GM18858 (cell line): Measurements from ENCODE around the gene TESMIN.

Experiments
- ATAC-seq: cut with Tn5 transposase; IDR thresholded peaks from one replicate; pipeline ENCODE4 v1.9.1; 2021; ENCODE audit not compliant: unreplicated experiment

TESMIN gene, protein sequence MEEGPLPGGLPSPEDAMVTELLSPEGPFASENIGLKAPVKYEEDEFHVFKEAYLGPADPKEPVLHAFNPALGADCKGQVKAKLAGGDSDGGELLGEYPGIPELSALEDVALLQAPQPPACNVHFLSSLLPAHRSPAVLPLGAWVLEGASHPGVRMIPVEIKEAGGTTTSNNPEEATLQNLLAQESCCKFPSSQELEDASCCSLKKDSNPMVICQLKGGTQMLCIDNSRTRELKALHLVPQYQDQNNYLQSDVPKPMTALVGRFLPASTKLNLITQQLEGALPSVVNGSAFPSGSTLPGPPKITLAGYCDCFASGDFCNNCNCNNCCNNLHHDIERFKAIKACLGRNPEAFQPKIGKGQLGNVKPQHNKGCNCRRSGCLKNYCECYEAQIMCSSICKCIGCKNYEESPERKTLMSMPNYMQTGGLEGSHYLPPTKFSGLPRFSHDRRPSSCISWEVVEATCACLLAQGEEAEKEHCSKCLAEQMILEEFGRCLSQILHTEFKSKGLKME

DNA sequence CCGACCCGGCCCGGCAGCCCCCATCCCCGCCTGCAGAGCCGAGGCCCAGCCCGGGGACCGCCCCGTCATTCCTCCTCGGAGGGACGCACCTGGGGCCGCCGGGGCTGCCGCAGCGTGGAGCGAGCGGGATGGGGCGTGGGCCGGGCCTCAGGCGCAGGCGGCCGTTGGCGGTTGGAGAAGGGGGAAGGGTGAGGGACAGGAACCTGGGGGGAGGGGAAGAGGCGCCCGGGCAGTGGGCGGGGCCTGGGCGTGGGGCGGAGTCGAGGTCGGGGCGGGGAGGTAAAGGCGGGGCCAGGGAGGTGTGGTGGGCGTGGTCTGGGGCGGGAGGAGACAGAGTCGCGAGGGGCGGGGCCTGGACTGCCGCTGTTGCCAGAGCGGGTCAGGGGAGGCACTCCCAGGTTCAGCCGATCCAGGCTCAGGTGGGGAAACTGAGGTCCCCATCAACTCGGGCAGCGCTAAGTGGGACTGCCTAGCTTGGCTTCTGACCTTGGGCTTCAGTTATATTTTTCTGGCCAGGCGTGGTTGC, at the start of gene TESMIN:
Gene TESMIN, minus strand, starts transcription at position 190 of the 526 bp plus-strand sequence. CDS start 860 bp downstream, outside the sequence.
- no peak for ATAC-seq

DNA sequence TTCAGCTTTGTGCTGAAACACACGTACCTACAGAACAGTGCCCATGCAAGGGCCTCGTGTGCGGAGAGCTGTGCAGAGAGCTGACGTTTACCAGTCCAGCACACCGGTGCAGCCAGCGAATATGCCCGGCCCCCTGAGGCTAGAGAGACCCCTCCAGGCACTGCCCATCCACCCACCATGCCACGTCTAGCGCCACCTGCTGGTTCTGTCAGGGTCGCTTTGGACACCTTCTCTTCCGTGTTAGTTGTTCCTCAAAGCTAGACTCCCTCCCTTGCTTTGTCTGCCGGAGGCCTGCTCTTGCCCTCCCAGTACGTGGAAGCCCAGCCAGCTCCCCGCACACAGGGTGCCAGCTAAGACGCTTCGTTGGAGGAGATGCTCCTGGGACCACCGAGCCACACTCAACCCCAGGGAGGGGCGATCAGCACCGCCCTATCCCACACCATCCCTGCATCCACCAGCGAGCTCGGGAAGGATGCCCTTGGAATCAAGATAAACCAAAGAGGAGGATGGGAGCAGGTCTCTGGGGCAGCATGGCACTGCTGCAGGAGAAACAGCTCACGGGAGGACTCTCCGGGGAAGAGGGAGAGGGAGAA, 47.0 kb upstream of the TESMIN start:
- no peak for ATAC-seq

DNA sequence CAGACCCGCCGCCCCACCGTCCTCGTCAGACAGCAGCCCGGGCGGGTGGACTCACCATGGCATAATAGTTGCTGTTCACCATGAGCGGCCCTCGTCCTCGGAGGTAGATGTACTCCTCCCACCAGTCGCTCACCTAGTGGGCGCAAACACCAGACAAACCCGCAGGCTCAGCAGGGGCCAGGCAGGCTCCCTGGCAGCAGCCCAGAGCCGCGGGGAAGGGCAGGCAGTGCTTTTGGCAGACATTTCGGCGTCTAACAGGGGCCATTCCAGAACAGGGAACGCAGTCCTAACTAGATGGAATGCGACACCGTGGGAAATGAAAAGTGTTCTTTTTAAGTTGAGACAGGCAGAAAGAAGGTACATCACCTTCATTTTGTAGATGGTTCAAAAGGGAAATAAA, 45.5 kb upstream of the TESMIN start:
- no peak for ATAC-seq

DNA sequence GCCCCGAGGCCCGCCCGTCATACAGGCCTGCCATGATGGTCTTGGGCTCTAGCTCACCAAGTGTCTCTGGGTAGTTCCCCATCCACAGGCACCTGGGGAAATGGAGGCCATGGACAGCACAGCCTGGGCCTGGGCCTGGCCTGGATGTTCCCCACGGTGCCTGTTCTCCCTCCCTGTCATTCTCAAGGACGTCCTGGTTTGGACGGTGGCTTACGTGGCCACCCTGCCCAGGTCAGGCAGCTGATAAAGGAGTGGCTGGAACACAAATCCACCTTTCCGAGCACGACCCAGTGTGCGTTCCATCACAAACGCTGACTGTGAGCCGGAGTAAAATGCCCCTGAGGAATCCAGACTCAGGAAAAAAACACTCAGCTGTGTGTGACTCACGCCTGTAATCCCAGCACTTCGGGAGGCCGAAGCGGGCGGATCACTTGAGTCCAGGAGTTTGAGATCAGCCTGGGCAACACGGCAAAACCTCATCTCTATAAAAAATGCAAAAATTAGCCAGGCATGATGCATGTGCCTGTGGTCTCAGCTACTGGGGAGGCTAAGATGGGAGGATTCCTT, 41.2 kb upstream of the TESMIN start:
- ATAC-seq = no peak

DNA sequence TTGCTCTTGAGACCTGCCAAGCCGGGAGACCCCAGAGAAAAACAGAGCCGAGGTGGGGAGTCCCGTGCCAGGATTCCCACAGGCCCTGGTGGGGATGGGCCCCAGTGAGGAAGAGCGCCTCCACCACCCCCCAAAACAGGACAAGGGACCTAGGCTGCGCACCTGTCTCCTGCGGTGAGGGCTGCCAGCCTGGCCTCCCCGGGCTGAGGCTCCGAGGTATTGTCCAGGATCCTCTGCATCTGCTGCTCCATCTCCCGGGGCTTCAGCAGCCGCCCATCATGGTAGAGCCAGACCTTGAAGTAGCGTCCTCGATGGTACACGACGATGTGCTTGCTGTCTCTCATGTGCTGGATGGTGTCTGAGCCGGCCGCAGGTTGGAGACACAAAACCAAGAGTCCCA, 33.3 kb upstream of the TESMIN start:
- no peak for ATAC-seq

DNA sequence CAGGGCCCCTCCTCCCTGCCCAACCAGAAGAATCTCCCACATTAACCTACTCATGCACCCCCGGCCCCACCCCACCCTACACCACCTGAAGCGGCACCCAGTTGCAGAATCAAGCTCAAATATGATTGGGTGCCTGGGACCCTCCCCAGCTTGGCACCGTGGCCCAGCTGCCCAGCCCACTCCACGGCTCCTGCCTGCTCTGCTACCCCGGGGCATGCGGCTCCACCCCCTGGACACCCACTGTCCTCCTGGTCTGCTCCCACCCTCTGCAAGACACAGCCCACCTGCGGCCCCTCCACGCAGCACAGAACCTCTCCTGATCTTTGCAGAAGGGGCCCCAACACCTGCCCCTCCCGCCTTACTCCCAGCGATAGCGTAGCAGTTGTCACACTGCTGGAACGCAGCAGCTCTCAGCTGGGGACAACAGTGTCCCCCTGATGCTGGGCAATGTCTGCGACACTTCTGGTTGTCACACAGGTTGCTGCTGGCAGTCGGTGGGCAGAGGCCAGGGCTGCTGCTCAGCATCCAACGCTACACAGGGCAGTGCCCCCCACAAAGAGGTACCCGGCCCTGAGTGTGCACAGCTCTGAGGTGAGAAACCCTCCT, 32.0 kb upstream of the TESMIN start:
- ATAC-seq = no peak

DNA sequence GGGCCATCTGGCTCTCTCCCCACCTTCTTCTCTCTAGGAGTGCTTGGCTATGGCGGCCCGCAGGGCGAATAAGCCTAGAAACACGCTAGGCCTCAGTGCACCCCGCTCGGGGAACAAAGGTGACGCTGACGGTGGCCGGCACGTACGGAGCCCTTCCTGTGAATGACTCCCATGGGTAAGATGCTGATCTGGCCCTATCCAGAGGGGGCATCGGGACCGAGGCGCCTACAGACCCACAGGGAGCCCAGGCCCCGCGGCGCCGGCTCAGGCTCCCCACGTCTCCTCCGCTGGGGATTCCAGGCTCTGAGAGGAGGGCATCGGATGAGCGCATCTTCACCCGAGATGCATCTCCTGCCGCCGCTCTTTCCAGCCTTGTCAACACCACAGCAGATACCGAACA, 31.4 kb upstream of the TESMIN start:
- no peak for ATAC-seq

DNA sequence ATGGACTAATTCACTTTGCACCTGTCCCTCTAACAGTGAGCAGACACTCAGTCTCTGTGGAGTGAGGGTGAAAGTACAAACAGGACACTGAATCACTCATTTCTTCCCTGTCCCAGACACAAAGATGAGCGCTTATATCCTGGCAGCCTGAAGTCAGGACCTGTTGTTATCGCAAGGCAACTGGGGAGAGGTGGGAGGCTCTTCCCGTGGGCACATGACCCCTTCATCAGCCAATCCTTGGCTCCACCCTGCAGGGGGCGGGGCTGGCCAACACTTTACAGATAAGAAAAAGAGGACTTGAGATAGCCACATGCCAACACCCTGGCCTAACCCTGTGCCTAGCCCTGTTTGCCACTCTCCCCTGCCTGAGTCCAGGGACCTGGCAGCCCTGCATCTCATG, 29.5 kb upstream of the TESMIN start:
- no peak for ATAC-seq

DNA sequence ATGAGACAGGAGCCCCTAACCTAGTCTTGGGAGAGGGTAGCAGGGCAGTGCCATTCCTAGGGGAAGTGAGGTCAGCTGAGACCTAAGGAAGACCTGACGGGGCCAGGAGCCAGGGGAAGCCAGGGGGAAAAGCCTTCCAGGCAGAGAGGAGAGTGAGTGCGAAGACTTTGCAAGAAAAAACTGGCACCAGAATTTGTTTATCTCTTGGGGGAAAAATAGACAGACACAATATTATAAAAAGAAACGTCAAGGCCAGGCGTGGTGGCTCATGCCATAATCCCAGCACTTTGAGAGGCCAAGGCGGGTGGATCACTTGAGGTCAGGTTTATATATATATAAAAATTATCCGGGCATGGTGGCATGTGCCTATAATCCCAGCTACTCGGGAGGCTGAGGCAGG, 26.9 kb upstream of the TESMIN start:
- no peak for ATAC-seq

DNA sequence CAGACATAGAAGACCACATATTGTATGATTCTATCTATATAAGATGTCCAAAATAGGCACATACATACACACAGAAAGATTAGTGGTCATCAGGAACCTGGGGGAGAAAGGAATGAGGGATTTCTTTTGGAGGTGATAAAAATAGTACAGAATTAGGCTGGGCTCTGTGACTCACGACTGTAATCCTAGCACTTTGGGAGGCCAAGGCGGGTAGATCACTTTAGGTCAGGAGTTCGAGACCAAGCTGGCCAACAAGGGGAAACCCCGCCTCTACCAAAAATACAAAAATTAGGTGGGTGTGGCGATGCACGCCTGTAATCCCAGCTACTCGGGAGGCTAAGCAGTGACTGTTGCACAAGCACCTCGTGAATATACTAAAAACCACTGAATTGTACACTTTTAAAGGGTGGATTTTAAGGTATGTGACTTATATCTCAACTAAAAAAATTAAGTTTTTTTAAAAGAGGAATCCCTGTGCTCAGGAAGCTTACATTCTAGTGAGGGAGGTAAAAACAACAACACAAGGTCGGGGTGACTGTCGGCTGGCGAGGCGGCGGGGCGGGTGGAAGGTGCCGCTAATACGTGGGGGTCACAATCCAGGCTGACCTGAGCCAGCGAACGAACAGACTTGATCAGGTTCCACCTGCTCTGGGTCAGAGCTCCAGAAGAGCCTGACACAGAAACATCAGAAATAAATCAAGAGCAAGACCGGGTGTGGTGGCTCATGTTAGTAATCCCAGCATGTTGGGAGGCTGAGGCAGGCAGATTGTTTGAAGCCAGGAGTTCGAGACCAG, 25.3 kb upstream of the TESMIN start:
- no peak for ATAC-seq

DNA sequence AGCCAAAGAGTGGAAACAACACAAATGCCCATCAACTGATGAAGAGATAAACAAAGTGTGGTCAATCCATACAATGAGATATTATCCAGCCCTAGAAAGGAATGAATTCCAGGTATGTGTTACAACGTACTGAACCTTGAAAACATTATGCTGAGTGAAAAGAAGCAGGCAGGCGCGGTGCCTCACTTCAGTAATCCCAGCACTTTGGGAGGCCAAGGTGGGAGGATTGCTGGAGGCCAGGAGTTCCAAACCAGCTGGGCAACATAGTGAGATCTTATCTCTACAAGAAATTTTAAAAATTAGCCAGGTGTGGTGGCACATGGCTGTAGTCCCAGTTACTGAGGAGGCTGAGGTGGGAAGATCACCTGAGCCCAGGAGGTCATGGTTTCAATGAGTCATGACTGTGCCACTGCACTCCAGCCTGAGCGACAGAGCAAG, 24.6 kb upstream of the TESMIN start:
- no peak for ATAC-seq

DNA sequence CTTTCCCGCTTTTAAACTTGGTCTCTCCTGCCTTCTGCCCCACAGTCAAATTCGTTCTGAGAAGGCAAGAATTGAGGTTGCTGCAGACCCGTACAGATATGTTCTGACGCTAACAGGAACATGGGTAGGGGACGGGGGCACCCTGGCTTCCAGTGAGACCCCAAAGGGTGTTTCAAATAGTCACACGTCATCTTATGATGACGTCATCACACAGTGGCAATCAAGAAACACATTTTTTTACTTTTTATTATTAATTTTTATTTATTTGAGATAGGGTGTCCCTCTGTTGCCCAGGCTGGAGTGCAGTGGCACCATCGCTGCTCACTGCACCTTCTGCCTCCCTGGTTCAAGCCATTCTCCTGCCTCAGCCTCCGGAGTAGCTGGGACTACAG, 22.9 kb upstream of the TESMIN start:
- ATAC-seq = no peak

DNA sequence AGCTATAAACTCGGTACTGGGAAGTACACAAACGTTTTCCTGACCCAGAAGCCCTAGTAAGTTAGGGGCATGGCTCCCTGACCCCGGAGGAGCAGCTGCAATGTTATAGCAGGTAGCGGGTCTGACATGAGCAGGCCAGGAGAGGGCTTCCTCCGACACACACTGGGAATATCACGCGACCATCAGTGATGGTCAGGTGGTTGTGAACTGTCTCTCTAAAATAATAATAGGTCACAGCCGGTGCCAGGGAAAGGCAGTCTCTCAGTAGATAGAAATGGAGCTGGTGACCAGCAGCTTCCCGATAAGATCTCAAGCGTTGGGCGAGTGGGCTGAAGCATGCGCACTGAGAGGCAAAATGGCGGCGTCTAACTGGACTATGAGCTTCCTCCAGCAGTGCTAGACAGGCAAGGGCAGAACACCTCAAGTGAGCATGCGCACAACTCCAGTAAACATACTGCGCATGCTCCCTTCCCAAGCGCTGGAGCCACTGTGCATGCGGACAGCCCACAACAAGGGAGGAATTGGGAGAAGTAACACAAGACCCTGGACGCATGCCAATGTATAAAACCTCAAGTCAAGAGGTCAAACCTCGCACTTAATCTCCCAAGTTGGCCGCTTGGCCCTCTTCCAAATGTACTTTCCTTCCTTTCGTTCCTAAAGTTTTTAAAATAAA, 22.3 kb upstream of the TESMIN start:
- no peak for ATAC-seq

DNA sequence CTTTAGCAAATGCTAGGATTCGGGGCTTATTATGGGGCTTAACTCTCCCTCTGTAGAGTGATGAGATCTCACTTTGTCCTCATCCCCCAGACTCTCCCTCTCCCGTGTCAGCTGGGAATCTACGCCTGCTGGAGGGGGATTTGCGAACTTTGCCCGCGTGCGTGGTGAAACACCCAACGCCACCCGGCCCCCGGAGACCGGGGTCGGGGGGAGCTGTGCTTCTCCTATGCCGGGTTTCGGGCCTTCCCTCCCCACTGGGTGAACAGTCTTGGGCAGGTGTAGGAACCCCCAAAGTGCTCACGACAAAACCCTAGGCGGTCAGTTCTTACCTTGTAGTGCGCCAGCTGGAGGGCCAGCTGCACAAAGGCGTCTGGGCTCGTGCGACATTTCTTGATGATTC, 21.6 kb upstream of the TESMIN start:
- no peak for ATAC-seq

DNA sequence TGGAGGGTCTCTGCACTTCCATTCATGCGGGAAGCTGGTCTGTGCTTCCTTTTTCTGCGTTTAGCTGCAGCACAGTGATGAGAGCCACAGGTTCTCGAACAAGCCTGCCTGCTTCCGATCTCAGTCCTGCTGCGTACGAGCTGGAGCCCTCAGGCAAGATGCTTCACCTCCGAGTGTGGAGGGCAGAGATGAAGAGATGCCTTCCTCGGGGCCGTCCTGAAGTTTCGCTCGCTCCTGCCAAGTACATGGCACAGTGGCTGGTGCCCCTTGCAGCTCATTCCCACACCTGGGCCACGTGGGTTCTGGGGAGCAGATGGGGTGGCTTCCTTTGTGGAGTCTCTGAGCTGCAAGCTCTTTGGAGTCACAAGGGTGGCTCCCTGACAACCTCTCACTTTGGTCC, 19.5 kb upstream of the TESMIN start:
- no peak for ATAC-seq

DNA sequence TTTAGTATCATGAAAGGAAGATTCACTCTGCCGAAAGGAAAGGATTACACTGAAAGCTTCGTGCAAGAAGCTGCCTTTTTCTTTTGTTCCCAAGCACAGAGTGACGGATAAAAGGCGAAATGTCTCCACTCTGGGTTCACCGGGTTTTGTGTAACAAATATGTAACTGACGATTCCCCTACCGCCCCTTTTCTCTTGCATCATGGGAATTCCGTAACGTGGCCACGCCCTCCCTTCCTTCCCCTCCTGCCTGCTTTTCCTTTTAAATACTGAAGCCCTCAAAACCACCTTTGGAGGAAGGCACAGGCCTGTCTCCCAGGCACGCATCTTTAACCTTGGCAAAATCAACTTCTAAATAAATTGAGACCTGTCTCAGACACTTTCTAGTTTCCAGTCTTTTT, 16.4 kb upstream of the TESMIN start:
- ATAC-seq = no peak

DNA sequence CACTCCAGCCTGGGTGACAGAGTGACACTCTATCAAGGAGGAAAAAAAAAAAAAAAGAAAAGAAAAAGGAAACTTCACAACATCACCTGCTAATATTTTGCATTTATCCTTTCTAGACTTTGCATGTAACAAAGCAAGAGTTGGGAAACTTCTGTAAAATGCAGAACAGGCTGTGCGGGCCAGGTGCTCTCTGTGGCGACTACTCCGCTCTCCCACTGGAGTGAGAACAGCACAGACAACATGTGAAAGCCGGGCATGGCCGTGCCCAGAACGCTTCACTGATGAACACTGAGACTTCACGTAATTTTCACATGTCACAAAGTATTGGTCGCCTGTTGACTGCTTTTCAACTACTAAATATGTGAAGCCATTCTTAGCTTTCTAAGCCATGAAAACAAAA, 15.5 kb upstream of the TESMIN start:
- ATAC-seq = no peak

DNA sequence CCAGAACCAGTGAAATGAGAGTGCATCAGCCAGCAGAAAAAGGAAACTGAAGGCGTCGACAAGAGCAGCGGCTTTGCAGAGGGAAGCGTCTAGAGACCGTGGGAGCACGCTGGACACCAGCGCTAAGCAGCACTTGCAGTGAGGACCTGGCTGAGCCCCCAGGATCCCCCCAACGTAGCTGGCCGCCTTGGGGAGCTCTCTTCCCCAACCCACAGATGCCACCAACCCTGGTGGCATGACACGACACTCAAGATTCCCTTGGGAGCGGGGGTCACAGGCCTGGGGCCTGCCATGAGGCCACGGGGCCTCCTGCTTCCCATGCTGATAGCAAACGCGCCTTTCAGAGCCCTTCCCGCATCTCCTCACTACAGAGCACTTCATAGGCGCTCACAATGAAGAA, 13.4 kb upstream of the TESMIN start:
- ATAC-seq = no peak

DNA sequence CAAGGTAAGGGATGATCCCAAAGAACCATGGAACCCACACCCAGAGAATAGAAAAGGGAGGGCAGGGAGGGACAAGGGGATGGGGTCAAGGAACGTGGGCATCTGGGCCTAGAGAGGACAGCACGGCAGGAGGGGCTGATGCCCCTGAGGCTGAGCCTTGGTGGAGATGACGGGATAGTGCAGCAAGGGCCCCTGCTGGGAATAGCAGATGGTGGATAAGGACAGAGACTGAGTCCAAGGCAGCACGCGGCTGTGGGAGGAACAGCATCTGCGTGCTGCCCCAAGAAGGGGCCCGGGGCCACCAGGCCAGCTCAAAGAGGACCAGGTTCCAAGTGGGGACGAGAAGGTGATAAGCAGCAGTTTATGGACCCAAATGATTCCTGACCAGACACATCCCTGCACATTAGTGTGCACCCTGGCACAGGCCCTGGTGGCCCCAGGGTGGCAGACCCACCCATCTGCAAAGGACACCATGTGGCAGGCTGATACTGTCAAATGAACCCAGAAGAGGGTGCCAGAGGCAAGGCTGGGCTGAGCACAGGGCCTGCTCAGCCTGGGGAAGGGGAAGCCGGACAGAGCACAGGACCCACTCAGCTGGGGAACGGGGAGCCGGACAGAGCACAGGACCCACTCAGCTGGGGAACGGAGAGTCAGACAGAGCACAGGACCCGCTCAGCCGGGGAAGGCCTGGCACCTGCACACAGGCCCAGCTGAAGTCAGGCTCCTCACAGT, 12.8 kb upstream of the TESMIN start:
- no peak for ATAC-seq
